ENCODE results near the gene RAB33B.
"Not testable (repeated sequence)": the region's sequence is repeated elsewhere in the genome, so short reads cannot be mapped to it uniquely, and the experiment has no call there.

RAB33B gene

GRCh38 chr4:139460565-139460964 lies 6.6 kb downstream of the RAB33B start (continued):
- TF ChIP-seq ZNF629 (tag by site-specific recombination; IDR thresholded peaks at IDR 0.05): no peak
- TF ChIP-seq MYNN (tag by site-specific recombination; IDR thresholded peaks at IDR 0.05; ENCODE audit: borderline replicate concordance): no peak

- H3K4me1 ChIP-seq (ENCODE audit: control insufficient read depth, insufficient read depth, low read length): 0 out of 2 replicates have a peak, but pooled peaks cover 3% of the 10 kb centered on the region
- H3K27ac ChIP-seq (ENCODE audit: extremely low read depth, low read depth, low read length): no peak overlapping the region
- H3K4me3 ChIP-seq (ENCODE audit: low read depth, low read length): no peak overlapping the region
- ChIA-PET POLR2A (interaction anchor here (0.6 kb wide), 1 partner anchor 8 kb away, joined by 3 read pairs; no protein-coding TSS in a partner anchor), CTCF (no interaction called here)
- H3K36me3 ChIP-seq (ENCODE audit: control insufficient read depth in 2 of 2, insufficient read depth in 1 of 2, low read length in 2 of 2): no peaks in the 10 kb centered on the region
- TF ChIP-seq ZNF530 (tag by site-specific recombination; IDR thresholded peaks at IDR 0.05; ENCODE audit: low read depth): no peak
- no peak for TF ChIP-seq ZNF433 (tag by site-specific recombination; IDR thresholded peaks at IDR 0.05; ENCODE audit: low read depth)
- no peak for TF ChIP-seq ZNF184 (tag by site-specific recombination; IDR thresholded peaks at IDR 0.05)
- TF ChIP-seq, protein P1, sequence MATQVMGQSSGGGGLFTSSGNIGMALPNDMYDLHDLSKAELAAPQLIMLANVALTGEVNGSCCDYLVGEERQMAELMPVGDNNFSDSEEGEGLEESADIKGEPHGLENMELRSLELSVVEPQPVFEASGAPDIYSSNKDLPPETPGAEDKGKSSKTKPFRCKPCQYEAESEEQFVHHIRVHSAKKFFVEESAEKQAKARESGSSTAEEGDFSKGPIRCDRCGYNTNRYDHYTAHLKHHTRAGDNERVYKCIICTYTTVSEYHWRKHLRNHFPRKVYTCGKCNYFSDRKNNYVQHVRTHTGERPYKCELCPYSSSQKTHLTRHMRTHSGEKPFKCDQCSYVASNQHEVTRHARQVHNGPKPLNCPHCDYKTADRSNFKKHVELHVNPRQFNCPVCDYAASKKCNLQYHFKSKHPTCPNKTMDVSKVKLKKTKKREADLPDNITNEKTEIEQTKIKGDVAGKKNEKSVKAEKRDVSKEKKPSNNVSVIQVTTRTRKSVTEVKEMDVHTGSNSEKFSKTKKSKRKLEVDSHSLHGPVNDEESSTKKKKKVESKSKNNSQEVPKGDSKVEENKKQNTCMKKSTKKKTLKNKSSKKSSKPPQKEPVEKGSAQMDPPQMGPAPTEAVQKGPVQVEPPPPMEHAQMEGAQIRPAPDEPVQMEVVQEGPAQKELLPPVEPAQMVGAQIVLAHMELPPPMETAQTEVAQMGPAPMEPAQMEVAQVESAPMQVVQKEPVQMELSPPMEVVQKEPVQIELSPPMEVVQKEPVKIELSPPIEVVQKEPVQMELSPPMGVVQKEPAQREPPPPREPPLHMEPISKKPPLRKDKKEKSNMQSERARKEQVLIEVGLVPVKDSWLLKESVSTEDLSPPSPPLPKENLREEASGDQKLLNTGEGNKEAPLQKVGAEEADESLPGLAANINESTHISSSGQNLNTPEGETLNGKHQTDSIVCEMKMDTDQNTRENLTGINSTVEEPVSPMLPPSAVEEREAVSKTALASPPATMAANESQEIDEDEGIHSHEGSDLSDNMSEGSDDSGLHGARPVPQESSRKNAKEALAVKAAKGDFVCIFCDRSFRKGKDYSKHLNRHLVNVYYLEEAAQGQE (tag by site-specific recombination; IDR thresholded peaks at IDR 0.05): no peak
- no peak for TF ChIP-seq ZBTB21 (tag by site-specific recombination; IDR thresholded peaks at IDR 0.05)
- no peak for TF ChIP-seq MEIS1 (CRISPR knock-in tag; IDR thresholded peaks at IDR 0.05; ENCODE audit: borderline replicate concordance)
- TF ChIP-seq, protein P2, sequence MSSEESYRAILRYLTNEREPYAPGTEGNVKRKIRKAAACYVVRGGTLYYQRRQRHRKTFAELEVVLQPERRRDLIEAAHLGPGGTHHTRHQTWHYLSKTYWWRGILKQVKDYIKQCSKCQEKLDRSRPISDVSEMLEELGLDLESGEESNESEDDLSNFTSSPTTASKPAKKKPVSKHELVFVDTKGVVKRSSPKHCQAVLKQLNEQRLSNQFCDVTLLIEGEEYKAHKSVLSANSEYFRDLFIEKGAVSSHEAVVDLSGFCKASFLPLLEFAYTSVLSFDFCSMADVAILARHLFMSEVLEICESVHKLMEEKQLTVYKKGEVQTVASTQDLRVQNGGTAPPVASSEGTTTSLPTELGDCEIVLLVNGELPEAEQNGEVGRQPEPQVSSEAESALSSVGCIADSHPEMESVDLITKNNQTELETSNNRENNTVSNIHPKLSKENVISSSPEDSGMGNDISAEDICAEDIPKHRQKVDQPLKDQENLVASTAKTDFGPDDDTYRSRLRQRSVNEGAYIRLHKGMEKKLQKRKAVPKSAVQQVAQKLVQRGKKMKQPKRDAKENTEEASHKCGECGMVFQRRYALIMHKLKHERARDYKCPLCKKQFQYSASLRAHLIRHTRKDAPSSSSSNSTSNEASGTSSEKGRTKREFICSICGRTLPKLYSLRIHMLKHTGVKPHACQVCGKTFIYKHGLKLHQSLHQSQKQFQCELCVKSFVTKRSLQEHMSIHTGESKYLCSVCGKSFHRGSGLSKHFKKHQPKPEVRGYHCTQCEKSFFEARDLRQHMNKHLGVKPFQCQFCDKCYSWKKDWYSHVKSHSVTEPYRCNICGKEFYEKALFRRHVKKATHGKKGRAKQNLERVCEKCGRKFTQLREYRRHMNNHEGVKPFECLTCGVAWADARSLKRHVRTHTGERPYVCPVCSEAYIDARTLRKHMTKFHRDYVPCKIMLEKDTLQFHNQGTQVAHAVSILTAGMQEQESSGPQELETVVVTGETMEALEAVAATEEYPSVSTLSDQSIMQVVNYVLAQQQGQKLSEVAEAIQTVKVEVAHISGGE (tag by site-specific recombination; conservative IDR thresholded peaks at IDR 0.05; ENCODE audit: low read depth): no peak
- TF ChIP-seq HOXC10 (CRISPR knock-in tag; IDR thresholded peaks at IDR 0.05): no peak
- H3K9me3 ChIP-seq (ENCODE audit: control insufficient read depth, insufficient read depth, low read depth, low read length): no peaks in the 10 kb centered on the region
Measured at GRCh38 chr4:139461022-139461628, 7.2 kb downstream of the RAB33B start.

DNA sequence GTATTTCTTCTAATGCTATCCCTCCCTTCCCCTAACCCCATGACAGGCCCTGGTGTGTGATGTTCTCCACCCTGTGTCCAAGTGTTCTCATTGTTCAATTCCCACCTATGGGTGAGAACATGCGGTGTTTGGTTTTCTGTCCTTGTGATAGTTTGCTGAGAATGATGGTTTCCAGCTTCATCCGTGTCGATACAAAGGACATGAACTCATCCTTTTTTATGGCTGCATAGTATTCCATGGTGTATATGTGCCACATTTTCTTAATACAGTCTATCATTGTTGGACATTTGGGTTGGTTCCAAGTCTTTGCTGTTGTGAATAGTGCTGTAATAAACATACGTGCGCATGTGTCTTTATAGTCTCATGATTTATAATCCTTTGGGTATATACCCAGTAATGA lies 10.6 kb downstream of the RAB33B start:
- H3K4me3 ChIP-seq (ENCODE audit: low read depth, low read length); POLR2A ChIA-PET; H3K9me3 ChIP-seq (ENCODE audit: control insufficient read depth, insufficient read depth, low read depth, low read length); H3K36me3 ChIP-seq (ENCODE audit: control insufficient read depth in 2 of 2, insufficient read depth in 1 of 2, low read length in 2 of 2); H3K4me1 ChIP-seq (ENCODE audit: control insufficient read depth, insufficient read depth, low read length); CTCF ChIA-PET; H3K27ac ChIP-seq (ENCODE audit: extremely low read depth, low read depth, low read length): not testable (repeated sequence)
- peak; percentile 59; the same call in 1 of the 2 replicates for TF ChIP-seq ZNF580 (tag by site-specific recombination; IDR thresholded peaks at IDR 0.05)
- peak; percentile 95 for TF ChIP-seq ZNF146 (tag by site-specific recombination; IDR thresholded peaks at IDR 0.05)

DNA sequence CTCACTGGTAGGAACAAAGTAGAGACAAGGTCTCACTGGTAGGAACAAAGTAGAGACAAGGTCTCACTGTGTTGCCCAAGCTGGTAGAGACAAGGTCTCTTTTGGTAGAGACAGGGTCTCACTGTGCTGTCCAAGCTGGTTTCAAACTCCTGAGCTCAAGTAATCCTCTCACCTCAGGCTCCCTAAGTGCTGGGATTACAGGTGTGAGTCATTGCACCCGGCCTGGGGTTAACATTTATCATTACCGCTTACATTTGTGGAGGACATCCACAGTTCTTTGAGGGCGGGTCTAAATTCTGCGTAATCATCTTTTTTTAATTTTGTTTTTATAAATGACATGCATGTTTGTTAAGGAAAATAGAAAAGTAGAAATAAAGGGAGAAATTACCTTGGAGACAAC lies 12.0 kb downstream of the RAB33B start:
- Histone ChIP-seq H3K4me1 (ENCODE audit: control insufficient read depth, insufficient read depth, low read length) (no peaks in the 10 kb centered on the region), H3K9me3 (ENCODE audit: control insufficient read depth, insufficient read depth, low read depth, low read length) (no peaks in the 10 kb centered on the region), H3K36me3 (ENCODE audit: control insufficient read depth in 2 of 2, insufficient read depth in 1 of 2, low read length in 2 of 2) (peaks cover 0 to 2% of the 10 kb centered on the region in 2 experiments; a peak in 1 of 3 replicates), H3K4me3 (ENCODE audit: low read depth, low read length) (no peak overlapping the region), H3K27ac (ENCODE audit: extremely low read depth, low read depth, low read length) (no peak overlapping the region)
- ChIA-PET POLR2A (no interaction called here), CTCF (no interaction called here)
- TF ChIP-seq ZNF423 (tag by site-specific recombination; IDR thresholded peaks at IDR 0.05) (no peak), GFI1B (tag by site-specific recombination; IDR thresholded peaks at IDR 0.05) (no peak), AEBP2 (tag by site-specific recombination; IDR thresholded peaks at IDR 0.05; ENCODE audit: borderline replicate concordance) (no peak), ZNF354C (tag by site-specific recombination; IDR thresholded peaks at IDR 0.05; ENCODE audit: borderline replicate concordance, low read depth) (no peak), ZNF211 (tag by site-specific recombination; IDR thresholded peaks at IDR 0.05; ENCODE audit: low read depth) (no peak), YY2 (tag by site-specific recombination; IDR thresholded peaks at IDR 0.05) (no peak), ZSCAN30 (tag by site-specific recombination; IDR thresholded peaks at IDR 0.05) (no peak), ZBTB7A (tag by site-specific recombination; IDR thresholded peaks at IDR 0.05; ENCODE audit: low read depth) (no peak), ZNF558 (tag by site-specific recombination; IDR thresholded peaks at IDR 0.05) (no peak), ZNF324 (tag by site-specific recombination; IDR thresholded peaks at IDR 0.05) (no peak)
